HG03280 (cell line): ENCODE data around the gene MAN1C1.

ENCODE experiments used
- ATAC-seq: cut with Tn5 transposase; IDR thresholded peaks from one replicate; pipeline ENCODE4 v1.9.1; 2021; ENCODE audit warnings: mild to moderate bottlenecking, moderate library complexity; ENCODE audit not compliant: unreplicated experiment

MAN1C1 gene

DNA sequence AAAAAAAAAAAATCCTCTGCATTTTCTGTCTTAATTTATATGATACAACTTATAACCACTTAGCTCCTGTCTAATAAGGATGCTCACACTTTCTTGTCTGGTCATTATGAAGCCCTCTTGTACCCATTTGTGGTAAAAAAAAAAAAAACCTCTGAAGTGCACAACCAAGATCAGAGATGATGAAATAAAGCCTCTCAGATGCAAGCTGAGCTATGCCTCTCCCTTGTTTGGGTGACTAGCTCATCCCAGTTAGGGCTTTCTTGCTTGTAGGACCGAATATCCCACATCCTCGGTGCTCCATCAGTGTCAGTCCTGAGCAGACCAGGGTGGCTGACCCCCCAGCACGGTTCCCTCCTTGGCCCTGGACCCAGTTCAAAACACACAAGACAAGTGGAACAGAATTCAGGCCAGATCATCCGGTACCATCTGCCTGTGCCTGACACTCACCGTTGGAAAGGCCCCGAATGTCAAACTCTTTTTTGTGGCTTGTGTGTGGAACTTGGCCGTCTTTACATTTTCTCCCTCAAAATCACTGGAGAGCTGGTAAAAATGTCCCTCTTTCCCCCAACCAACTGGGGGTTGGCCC lies 177.1 kb downstream of the MAN1C1 start:
- no peak for ATAC-seq

DNA sequence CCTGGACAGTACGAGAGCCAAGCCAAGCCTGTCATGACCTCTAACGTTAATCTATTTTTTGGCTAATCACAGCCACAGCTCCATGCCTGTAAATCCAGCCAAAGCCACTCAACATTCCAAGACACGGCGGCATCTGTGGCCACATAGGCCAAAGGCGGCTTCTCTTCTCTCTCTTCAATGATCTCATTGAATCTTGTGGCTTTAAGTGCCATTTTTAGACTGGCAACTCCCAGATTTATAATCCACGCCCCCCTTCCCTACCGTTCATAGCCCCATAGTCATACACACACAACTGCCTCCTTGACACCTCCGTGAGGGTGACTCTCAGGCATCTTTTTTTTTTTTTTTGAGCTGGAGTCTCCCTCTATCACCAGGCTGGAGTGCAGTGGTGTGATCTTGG lies 177.7 kb downstream of the MAN1C1 start:
- no peak for ATAC-seq

DNA sequence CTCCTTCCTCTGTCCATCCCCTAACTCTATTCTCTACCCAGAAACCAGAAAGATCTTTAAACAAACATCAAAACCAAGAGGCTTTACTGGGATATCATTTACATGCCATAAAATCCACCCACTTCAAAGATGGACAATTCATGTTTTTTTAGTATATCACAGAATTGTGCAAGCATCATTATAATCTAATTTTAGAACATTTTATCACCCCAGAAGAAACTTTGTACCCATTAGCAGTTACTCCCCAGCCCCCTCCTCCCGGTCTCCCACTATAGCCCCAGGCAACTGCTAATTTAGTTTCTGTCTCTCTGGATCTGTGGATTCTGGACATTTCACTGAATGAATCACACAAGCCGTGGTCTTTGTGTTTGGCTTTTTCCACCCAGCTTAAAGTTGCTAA lies 178.6 kb downstream of the MAN1C1 start:
- ATAC-seq: no peak

DNA sequence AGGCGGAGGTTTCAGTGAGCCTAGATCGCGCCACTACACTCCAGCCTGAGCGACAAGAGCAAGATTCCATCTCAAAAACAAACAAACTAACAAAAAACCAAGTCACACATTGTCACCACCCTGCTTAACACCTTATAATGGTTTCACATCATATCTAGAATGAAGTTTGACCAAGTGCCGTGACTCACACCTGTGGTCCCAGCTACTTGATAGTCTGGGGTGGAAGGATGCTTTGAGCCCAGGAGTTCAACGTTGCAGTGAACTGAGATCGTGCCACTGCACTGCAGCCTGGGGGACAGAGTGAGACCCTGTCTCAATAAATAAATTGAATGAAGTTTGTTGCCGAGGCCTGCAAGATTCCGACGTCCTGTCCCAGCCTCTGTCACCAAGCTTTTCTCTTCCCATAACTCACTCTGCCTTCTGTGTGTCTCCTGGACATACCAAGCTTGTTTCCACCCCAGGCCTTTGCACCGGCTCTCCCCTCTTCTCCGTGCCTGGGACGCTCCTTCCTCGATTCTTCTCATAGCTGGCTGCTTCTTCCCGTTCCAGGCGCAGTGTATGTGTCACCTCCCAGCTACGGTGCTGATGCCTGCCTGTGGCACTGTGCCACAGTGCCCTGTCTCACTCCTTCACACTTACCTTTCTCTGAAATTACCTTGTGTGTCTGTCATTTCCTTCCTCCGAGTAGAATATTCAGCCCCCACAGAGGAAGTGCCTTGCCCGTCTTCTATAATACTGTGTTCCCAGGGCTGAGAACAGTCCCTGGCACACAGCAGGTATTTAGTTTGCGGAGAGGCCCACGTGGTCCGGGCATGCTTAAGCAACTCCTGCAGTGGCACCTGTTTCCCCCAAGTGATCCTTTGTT lies 179.6 kb downstream of the MAN1C1 start:
- ATAC-seq: no peak

DNA sequence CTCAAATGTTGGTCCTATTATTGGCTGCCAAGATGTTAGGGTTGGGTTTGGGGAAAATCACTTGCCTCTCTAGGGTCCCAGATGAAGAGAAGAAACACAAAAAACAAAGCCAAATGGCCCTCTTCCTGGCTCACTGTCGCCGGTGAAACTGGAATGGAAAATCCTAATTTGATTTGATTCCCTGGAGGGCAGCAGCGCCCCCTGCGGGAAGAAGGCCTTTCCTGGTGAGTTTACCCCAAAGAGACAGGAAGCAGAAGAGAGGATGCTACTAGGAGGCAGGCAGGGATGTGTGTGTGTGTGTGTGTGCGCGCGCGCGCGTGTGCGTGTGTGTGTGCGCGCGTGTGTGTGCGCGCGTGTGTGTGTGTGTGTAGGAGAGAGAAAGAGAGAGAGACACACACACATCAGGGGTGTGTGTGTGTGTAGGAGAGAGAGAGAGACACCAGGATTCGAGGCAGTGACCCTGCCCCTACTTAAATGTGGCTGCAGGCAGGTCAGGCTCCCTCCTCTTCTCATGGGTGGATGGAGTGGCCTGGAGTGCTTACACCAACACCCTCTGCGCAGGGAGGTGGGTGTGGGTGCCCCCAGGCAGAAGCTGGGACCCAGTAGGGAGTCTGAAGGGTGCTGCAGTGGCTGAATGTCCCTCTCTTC lies 180.3 kb downstream of the MAN1C1 start:
- no peak for ATAC-seq

DNA sequence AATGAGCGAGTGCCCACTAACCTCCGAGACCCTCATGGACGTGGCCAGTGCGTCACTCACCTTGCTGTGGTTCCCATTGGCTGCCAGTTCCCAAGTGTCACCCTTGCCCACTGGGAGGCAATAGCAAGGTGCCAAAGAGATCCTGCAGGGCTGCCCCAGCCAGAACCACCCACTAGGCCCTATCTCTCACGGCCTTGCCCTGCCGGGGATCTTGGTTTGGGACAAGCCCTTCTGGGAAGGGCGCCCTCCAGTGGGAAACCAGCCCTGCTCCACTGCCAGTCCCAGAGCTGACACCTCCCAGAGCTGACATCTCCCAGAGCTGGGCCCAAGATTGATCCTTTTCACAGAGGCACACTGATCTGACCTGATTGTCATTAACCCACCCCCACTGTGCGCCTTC lies 181.3 kb downstream of the MAN1C1 start:
- ATAC-seq: no peak

DNA sequence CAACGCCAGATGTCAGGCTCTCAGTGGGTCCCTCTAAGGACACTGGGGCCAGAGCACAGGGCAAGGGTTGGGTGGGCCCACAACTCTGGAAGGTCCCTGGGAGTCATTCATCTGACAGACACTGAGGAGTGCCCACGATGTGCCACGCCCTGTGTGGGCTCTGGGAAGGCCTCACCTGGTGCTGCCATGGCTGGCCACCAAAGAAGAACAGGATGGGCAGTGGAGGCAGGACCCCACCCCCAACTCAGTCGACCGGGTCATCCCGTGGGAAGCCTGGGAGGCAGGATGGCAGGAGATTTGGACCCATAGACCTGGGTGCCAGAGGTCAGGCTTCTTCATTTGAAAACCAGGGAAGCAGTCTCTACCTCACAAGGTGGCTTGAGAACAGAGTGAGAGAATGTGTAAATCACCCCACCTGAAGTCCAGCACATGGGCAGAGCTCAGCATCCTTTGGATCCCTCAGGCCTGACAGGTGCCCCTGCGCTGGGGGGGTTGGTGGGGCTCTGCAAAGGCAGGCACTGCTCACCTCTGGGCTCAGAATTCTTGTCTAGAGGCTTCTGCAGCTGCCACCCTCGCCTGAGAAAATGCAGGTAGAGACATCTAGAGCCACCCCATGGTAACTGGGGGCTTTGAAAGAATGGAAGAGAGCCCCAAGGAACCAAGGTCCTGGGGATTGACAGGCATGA lies 182.2 kb downstream of the MAN1C1 start:
- ATAC-seq: no peak

DNA sequence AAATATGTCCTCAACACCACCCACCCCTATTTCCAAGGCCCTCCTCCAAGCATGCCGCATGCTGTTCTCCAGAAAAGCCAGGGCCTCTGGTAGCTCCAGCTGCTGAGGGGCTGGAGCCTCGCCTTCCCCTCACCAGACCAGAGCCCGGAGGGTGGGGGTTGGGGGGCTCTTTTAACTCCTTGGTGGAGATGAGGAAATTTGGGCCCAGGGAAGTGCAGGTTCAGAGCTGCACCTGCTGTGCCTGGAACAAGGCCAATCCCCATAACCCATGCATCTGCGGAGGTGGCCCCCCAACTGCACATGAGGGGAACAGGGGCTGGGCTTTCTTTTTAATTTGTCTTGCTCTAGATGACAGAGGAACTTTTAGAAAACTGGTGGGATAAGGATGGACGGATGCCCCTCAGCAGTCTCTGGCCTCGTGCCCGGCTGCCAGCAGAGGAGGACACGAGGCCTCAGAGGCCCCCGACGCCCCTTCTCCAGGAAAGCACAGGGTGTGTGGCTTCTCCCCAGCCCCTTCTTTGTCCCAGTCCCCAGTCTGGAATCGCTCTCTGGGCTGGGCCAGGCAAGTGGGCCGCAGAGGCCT lies 182.9 kb downstream of the MAN1C1 start:
- no peak for ATAC-seq

DNA sequence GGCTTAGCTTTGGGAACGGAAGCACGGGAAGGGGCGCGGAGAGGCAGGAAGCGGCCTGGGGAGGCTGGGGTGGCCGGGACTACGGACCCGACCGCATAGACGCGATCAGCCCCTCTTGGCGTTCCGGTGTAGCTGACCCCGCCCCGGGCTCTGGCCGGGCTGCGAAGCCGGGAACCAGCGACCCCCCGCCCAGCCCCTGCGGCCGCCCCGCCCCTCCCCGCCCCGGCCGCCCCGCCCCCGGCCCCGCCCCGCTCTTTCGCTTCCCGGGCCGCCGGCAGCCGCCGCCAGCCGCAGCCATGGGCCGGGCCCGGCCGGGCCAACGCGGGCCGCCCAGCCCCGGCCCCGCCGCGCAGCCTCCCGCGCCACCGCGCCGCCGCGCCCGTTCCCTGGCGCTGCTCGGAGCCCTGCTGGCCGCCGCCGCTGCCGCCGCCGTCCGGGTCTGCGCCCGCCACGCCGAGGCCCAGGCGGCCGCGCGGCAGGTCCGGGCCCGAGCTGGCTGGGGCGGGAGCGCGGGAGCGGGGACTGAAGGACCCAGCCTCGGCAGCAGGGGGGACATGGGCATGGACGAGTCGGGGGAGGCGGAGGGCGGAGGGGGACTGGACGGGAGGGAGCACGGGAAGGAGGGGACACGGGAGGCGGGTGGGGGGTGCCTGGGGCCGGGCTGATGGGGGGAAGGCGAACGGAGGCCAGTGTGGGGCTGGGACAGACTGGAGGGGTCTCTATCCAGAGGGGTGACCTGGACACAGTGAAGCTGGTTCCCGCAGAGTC lies 183.5 kb downstream of the MAN1C1 start, which contains the start of gene SELENON:
SELENON (plus strand) TSS at position 259 of the 768 bp plus-strand sequence; CDS start at position 297, 38 bp downstream.
- no peak for ATAC-seq

DNA sequence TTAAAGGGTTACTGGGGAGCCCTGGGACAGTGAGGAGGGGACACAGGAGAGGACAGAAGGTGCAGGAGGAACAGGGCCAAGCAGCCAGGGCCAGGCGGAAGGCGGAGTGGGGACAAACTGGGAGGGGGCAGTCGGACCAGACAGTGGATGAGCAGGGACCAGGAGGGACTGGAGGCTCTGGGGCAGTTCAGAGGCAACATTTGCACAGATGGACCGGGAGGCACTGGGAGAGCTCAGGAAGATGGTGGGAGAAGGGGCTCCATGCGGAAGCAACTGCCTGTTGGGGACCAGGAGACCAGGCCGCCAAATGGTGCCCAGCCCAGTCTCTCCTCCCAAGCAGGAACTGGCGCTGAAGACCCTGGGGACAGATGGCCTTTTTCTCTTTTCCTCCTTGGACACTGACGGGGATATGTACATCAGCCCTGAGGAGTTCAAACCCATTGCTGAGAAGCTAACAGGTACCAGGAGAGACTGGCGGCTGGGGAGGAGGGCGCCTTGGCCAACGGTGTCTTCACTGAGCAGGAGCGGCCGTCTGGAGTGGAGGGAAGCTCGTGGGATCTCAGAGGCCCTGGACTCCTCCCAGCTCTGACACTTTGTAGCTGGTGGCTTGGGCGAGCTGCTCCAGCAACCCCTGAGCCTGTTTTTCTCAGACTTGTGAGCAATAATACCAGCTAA lies 184.2 kb downstream of the MAN1C1 start:
- no peak for ATAC-seq

DNA sequence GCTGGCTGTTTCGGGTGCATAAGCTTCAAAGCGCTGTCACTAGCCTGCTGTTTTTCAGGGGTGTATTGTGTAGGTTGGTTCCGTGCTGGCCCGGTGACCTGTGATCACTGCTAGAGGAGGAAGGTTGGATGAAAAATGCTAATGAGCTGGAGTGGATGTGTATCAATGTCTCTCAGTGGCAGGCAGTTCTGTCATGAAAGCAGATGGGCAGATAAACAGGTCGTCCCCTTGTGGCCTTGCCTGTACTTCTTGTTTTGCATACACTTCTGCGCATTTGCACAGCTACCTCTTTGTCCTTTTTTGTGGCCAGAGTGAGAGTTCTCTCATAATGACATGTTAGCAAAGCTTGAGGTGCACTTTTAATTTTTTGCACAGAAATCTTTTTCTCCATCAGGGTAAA lies 186.3 kb downstream of the MAN1C1 start:
- ATAC-seq: no peak

DNA sequence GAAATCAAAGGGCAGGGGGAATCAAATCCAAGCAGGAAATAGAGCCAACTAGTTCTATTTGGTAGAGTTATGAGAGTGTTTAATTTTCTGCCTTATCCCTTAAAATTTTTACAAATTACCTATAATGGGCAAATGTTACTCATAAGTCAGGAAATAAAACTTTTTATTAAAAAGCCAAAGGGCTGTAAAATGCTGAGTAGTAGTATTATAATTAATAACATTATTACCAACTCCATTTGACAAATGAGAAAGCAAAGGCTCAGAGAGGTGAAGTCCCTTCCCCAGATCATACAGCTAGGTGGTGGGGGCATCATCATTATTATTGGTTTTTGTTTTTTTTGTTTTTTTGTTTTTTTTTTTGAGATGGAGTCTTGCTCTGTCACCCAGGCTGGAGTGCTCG lies 186.8 kb downstream of the MAN1C1 start:
- ATAC-seq: no peak

DNA sequence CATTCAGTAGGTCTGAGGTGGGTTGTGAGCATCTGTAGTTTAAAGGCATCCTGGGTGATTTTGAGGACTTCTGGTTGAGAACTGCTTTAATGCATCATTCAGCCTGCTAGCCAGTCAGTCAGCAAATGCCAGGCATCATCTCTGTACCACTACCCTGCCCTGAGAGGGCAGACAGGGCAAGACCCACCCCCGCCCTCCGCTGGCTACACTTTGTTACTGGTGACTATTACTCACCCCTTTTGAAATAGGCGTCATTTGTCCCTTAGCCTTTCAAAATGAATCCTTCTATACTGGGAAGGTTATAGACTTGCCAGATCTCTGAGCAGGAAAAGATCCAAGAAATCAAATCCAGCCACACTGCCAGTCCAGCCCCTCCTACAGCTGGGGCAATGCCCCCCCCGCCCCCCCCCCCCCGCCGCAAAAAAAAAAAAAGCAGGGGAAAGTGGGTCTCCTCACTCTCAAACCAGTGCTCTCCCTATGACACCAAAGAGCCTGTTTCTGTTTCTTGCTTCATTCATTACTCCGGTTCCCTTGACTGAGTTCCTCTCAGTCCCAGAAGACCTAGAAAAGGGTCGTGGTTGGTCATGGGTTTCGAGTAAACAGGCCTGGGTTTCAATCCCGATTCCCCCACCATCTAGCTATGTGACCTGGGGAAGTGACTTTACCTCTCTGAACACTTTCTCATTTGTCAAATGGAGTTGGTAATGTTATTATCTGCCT lies 187.8 kb downstream of the MAN1C1 start:
- no peak for ATAC-seq

DNA sequence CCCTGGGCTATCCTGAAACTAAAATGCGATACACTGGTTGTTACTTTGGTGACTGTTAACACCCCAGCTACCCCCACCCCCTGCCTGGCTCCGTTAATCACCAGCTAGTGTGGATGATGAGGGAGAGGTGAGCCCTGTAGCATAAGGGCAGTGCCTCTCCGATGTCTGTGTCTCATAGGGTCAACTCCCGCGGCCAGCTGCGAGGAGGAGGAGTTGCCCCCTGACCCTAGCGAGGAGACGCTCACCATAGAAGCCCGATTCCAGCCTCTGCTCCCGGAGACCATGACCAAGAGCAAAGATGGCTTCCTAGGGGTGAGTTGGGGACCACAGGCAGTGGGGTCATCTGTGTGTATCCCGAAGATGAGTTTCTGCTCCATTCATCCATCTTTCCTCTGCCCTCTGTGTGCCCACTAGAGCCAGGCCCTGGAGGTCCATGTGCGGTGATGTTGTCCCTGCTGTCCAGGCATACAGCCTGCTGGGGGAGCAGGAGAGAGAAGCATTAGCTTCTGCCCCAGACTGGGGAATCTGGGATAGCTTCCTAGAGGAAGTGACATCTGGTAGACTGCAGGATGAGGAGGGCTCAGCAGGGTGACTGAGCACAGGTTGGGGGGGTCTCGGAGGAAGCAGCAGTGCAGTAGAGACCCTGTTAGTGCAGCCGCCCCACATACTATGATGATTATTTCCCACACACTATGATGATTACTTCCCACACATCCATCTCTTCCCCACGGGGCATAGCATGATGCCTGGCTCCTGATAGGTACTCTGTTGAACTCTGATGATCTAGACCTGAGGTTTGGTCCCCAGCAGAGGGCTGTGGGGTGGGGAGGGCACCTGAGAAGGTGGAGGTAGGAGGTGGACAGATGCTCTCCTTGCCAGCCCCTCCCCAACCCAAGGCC lies 188.6 kb downstream of the MAN1C1 start:
- no peak for ATAC-seq

DNA sequence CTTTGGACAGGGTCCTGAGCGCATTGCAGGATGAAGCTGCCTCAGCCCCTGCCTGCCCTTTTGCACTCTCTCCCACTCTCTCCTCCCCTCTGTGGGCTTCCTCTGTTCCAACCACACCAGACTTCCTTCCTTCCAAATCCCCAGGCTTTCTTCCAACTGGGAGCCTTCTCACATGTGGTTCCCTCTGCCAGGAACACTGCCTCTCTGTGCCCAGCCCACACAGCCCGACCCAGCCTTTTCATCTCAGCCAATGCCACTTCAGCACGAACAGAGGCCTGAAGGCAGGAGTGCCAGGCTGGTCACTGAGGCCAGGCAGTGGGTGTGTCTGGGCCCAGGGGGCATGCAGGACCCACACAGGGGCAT lies 189.3 kb downstream of the MAN1C1 start:
- no peak for ATAC-seq

DNA sequence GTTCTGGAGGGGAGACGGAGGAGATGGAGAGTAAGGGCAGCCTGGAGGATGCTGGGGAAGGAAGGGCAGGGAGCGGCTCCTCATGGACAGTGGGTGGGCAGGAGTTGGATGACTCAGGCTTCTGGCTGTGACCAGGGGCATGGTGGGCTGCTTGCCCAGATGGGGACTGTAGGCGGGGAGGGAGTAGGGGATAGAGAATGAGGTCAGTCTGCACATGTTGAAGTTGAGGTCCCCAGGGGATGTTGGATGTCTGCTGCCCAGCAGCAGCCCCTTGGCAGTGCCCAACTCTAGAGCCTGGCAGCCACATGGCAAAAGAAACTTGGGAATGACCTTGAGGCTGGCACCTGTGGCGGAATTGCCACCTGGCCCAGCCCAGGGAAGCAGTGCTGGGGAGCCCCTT lies 189.8 kb downstream of the MAN1C1 start:
- ATAC-seq: no peak

DNA sequence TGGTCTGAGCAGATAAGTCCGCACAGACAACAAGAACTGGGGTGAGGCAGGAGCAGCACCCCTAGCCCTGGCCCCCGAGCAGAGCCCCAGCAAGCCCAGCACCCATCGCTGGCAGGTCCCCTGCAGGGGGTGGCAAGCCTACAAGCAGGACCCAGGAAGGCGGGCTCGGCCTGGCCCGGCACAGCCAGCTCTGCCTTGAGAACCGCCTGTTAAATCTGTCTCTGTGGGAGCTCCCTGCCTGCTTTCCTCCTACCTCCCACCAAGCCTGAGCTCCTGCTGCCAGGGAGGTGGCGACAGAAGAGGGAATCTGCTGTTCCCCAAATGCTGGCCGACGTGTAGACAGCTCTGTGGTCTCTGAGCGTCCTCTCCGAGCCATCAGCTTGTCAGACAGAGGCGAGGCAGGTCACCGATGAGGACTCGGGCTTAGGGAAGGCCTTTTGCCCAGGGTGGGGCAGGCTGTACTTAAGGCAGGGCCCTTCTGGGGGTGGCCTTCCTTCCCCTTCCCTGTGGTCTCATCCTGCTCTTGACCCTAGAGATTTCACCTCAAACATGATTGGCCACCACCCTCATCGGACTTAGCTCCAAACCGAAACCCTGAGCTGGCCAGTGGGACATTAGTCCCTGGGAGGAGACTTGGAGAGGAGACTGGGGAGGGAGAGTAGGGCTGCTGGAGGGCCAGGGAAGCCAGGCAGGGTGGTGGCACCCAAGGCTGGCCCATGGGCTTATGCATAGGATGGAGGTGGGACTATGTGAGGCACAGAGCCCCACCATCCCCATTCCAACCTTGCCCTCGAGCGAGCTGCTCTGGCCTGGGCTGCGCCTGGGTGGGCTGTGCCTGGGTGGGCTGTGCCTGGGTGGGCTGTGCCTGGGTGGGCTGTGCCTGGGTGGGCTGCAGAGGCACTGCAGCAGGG lies 191.1 kb downstream of the MAN1C1 start:
- no peak for ATAC-seq
